Stimulated activated naive CD8-positive, alpha-beta T cell treated with anti-CD3 and anti-CD28 coated beads, Interleukin-15, Interleukin-2, amounts not matched to agents 100 ng/mL and 50 ng/mL, for 24 hours (primary cell): Measurements from ENCODE around the gene PPFIA3.
"Not testable (repeated sequence)": the region's sequence is repeated elsewhere in the genome, so short reads cannot be mapped to it uniquely, and the experiment has no call there.

Experiments used
- H3K27ac Mint-ChIP-seq: one replicate; pipeline ENCODE4 v1.8.0; 2021; ENCODE audit warnings: mild to moderate bottlenecking, mixed read lengths
- H3K27me3 Mint-ChIP-seq: one replicate; pipeline ENCODE4 v1.8.0; 2021; ENCODE audit warnings: mixed read lengths
- H3K36me3 Mint-ChIP-seq: one replicate; pipeline ENCODE4 v1.8.0; 2021; ENCODE audit warnings: low read depth, mixed read lengths
- H3K4me1 Mint-ChIP-seq: one replicate; pipeline ENCODE4 v1.8.0; 2021; ENCODE audit warnings: low read depth, mixed read lengths
- H3K4me3 Mint-ChIP-seq: one replicate; pipeline ENCODE4 v1.8.0; 2021; ENCODE audit warnings: mild to moderate bottlenecking, mixed read lengths
- H3K9me3 Mint-ChIP-seq: one replicate; pipeline ENCODE4 v1.8.0; 2021; ENCODE audit warnings: mixed read lengths

PPFIA3 gene

DNA sequence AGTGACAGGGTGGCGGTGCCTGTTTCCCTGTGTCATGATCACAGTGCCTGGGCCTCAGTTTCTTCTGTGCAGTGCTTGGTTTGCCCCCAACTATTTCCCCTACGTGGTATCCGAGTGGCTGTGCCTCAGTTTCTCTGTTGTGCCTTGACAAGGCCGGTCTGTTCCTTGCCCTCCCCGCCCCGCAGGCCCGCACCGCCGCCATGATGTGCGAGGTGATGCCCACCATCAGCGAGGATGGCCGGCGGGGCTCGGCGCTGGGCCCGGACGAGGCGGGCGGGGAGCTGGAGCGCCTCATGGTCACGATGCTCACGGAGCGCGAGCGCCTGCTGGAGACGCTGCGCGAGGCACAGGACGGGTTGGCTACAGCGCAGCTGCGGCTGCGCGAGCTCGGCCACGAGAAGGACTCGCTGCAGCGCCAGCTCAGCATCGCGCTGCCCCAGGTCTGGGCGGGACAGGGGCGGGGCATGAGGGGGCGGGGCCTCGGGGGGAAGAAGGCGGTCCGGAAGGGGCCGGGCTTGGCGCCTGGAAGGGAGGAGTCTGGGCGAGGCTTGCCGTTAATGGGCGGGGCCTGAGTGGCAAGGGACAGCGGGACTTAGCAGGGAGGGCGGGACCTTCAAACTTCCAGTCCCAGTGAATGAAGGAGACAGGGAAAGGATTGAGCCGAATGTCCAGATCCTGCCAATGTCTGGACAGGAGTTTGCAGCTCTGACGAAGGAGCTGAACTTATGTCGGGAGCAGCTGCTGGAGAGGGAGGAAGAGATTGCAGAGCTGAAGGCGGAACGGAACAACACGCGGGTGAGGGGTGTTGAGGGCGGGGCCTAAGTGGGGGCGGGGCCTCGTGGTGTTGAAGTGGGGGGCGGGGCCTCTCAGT lies 8.6 kb downstream of the PPFIA3 start:
- no peaks in the 10 kb centered on the region for H3K36me3 Mint-ChIP-seq
- no peaks in the 10 kb centered on the region for H3K9me3 Mint-ChIP-seq
- peaks cover 14% of the 10 kb centered on the region for H3K4me1 Mint-ChIP-seq
- H3K27ac Mint-ChIP-seq: peak overlapping the region; percentile 87
- peak overlapping the region; percentile 83 for H3K4me3 Mint-ChIP-seq
- no peaks in the 10 kb centered on the region for H3K27me3 Mint-ChIP-seq

DNA sequence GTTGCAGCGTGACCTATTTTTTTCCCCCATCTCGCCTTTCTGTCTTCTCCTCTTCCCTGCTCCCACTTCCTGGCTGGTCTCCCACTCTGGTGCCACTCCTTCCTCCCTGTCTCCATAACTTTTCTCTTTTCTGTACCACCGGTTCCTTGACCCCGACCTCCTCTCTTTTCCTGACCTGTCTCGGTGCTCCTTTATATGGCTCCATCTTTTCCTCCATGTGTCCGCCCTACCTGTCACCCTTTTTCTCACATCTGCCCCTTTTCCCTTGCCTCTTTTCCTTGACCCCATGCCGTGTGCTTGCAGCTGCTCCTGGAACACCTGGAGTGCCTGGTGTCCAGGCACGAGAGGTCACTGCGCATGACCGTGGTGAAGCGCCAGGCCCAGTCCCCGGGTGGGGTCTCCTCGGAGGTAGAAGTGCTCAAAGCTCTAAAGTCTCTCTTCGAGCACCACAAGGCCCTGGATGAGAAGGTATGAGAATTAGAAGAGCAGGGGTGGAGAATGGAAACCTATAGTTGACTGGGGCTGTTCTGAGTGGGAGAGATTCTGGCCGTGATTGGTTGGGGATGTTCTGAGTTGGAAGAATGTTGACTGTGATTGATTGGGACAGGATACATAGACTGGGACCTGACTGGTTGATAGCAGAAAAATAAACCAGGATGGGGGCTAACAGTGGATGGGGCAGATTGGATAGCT lies 9.3 kb downstream of the PPFIA3 start:
- no peaks in the 10 kb centered on the region for H3K36me3 Mint-ChIP-seq
- peaks cover 4% of the 10 kb centered on the region for H3K27me3 Mint-ChIP-seq
- H3K9me3 Mint-ChIP-seq: no peaks in the 10 kb centered on the region
- peak overlapping the region; percentile 53 for H3K27ac Mint-ChIP-seq
- H3K4me3 Mint-ChIP-seq: peak overlapping the region; percentile 83
- H3K4me1 Mint-ChIP-seq: peaks cover 18% of the 10 kb centered on the region

DNA sequence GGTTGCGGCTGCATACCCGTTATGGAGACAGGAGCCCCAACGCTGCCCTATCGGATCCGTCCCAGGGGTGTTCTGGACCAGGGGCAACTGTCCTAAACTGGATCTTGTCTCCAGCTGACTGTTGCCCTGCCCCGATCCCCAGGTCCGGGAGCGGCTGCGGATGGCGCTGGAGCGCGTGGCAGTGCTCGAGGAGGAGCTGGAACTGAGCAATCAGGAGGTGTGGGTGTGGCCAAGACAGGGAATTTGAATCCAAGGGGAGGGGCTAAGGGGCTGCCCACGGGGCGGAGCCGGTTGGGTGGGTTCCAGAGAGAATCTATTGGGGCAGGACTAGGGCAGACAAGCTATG lies 9.9 kb downstream of the PPFIA3 start:
- H3K4me3 Mint-ChIP-seq: peak overlapping the region; percentile 83
- H3K36me3 Mint-ChIP-seq: no peaks in the 10 kb centered on the region
- peaks cover 23% of the 10 kb centered on the region for H3K4me1 Mint-ChIP-seq
- no peaks in the 10 kb centered on the region for H3K9me3 Mint-ChIP-seq
- H3K27me3 Mint-ChIP-seq: peaks cover 5% of the 10 kb centered on the region
- H3K27ac Mint-ChIP-seq: no peak overlapping the region

DNA sequence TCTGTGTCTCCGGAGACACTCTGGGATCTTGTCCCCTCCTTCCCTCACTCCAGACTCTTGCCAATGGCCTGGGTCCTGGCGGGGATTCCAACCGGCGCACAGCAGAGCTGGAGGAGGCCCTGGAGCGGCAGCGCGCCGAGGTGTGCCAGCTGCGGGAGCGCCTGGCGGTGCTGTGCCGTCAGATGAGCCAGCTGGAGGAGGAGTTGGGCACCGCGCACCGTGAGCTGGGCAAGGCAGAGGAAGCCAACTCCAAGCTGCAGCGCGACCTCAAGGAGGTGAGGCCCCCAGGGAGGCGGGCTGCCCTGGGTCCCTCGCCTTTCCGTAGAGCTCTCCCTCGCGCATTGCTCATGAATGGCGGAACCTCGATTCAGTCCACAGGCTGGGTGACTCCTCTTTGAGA lies 11.0 kb downstream of the PPFIA3 start:
- H3K9me3 Mint-ChIP-seq: no peaks in the 10 kb centered on the region
- H3K4me3 Mint-ChIP-seq: no peak overlapping the region
- H3K36me3 Mint-ChIP-seq: no peaks in the 10 kb centered on the region
- H3K27ac Mint-ChIP-seq: no peak overlapping the region
- peaks cover 13% of the 10 kb centered on the region for H3K27me3 Mint-ChIP-seq
- H3K4me1 Mint-ChIP-seq: peaks cover 27% of the 10 kb centered on the region

DNA sequence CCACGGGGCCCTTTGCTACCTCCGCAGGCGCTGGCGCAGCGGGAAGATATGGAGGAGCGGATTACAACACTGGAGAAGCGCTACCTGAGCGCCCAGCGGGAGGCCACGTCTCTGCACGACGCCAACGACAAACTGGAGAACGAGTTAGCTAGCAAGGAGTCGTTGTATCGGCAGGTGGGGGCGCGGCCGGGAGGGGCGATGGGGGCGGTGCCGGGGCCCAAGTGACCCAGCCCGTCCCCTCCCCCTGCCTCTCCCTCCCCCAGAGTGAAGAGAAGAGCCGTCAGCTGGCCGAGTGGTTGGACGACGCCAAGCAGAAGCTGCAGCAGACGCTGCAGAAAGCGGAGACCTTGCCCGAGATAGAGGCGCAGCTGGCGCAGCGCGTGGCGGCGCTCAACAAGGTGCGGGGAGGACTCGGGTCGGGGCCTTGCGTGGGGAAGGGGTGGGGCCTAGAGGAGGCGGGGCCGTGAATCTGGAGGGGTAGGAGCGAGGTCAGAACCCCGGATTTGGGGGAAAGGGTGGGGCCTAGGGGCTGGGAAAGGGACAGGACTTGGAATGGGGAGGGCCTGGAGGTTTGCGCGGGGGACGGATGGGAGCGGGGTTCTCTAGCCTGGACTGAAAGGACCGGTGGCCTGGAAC lies 13.7 kb downstream of the PPFIA3 start:
- Mint-ChIP-seq H3K9me3 (no peaks in the 10 kb centered on the region), H3K36me3 (no peaks in the 10 kb centered on the region), H3K4me1 (peaks cover 23% of the 10 kb centered on the region), H3K4me3 (peak overlapping the region; percentile 65), H3K27me3 (peaks cover 17% of the 10 kb centered on the region), H3K27ac (no peak overlapping the region)

DNA sequence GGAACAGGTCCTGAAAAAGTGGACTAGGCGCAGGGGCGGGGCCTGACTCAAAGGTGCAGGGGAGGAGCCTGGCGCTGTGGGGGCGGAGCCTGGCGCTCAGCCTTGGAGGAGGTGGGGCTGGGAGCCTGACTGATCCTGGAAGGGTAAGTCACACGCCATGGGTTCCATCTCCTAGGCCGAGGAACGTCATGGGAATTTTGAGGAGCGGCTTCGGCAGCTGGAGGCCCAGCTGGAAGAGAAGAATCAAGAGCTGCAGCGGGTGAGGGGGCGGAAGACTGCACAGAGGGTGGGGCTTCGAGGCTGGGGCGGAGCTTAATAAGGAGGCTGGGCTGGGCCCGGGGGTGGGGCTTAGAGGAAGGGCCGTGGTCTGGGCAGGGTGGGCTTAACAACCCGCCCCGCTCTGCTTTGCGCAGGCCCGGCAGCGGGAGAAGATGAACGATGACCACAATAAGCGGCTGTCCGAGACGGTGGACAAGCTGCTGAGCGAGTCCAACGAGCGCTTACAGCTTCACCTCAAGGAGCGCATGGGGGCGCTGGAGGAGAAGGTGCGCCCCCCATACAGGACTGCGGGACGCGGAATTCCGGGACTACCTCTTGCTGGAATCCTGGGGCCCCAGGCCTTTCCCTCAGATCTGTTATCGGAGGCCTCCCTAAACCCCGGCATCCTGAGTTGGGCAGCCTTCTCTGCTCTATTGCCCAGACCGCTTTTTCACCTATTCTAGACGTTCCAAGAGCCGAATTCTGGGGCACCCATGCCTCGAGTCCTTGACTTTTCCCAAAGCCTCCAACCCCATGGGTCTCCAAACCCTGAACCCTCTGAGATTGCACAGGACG lies 14.5 kb downstream of the PPFIA3 start:
- peak overlapping the region; percentile 65 for H3K4me3 Mint-ChIP-seq
- peaks cover 15% of the 10 kb centered on the region for H3K4me1 Mint-ChIP-seq
- no peaks in the 10 kb centered on the region for H3K36me3 Mint-ChIP-seq
- peaks cover 17% of the 10 kb centered on the region for H3K27me3 Mint-ChIP-seq
- H3K27ac Mint-ChIP-seq: no peak overlapping the region
- no peaks in the 10 kb centered on the region for H3K9me3 Mint-ChIP-seq

DNA sequence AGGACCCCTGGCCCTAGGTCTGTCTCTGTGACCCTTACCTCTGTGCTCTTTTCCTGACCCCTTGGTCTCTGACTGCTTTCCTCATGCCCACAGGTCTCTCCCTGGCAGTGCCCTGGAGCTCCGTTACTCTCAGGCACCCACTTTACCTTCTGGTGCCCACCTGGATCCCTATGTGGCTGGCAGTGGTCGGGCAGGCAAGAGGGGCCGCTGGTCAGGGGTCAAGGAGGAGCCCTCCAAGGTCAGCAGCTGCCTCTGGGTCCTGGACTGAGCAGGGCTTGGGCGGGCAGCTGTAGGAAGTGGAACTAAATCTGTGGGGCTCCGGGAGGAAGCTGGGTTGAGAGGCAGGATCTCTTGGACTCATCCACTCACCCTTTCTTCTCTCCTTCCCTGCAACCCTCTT lies 16.3 kb downstream of the PPFIA3 start:
- Mint-ChIP-seq H3K27me3 (peaks cover 17% of the 10 kb centered on the region), H3K36me3 (no peaks in the 10 kb centered on the region)

DNA sequence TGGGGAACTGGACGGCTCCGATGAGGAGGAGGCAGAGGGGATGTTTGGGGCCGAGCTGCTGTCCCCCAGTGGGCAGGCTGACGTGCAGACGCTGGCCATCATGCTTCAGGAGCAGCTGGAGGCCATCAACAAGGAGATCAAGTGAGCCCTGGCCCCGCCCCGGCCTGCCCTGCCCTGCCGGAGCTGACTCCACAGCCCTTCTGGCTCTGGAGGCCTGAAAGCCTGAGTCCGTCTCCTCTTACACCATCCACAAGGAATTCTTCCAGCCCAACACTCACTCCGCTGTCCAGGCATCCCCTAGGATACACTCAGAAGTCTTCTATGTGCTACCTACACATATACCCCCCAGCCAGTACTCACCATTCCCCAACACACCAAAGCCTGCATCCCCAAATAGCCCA lies 17.4 kb downstream of the PPFIA3 start:
- Mint-ChIP-seq H3K4me3 (no peak overlapping the region), H3K4me1 (peaks cover 13% of the 10 kb centered on the region)

More for the DNA sequence above, 16.3 kb downstream of the PPFIA3 start:
- Mint-ChIP-seq H3K9me3 (no peaks in the 10 kb centered on the region), H3K4me1 (peaks cover 13% of the 10 kb centered on the region), H3K27ac (no peak overlapping the region), H3K4me3 (no peak overlapping the region)

DNA sequence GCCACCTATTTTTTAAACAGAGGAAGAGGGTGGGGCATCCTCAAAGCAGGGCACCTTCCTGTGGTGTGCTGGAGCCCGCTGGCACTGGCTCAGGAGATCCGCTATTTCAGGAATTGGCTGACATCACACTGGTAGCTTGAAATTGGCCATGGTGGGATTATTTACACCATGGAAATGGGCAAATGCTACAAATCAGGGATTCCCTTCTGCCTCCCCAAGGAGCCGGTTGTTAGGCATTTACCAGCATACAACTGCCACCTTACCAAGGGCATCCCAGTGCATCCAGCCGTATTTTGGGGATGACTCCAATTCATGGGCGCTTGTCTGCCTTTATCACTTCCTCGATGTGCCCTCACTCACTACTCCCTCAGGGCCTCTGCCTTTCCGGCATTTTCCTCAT lies 21.6 kb downstream of the PPFIA3 start:
- Mint-ChIP-seq H3K27me3 (peaks cover 27% of the 10 kb centered on the region), H3K27ac (no peak overlapping the region), H3K9me3 (no peaks in the 10 kb centered on the region), H3K4me1 (peaks cover 14% of the 10 kb centered on the region), H3K4me3 (no peak overlapping the region), H3K36me3 (no peaks in the 10 kb centered on the region)

More for the DNA sequence above, 17.4 kb downstream of the PPFIA3 start:
- Mint-ChIP-seq H3K27ac (no peak overlapping the region), H3K9me3 (no peaks in the 10 kb centered on the region), H3K27me3 (peaks cover 21% of the 10 kb centered on the region), H3K36me3 (no peaks in the 10 kb centered on the region)

DNA sequence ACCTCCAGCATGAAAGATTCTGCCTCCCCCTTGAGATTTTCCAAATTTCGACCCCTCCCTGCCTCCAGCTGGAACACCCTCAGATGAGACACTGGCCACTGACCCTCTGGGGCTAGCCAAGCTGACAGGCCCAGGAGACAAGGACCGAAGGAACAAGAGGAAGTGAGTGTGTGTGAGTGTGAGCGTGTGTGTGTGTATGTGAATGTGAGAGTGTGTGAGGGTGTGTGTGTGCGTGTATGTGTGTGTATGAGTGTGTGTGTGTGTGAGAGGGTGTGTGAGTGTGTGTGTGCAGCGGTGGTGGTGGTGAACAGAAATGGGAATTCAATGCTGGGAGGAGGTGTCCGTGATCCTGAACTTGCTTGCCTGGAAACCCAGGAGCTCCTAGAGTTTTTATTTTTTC lies 22.0 kb downstream of the PPFIA3 start:
- peaks cover 14% of the 10 kb centered on the region for H3K4me1 Mint-ChIP-seq
- no peaks in the 10 kb centered on the region for H3K9me3 Mint-ChIP-seq
- H3K27ac Mint-ChIP-seq: no peak overlapping the region
- H3K27me3 Mint-ChIP-seq: peaks cover 29% of the 10 kb centered on the region
- H3K36me3 Mint-ChIP-seq: no peaks in the 10 kb centered on the region
- no peak overlapping the region for H3K4me3 Mint-ChIP-seq

DNA sequence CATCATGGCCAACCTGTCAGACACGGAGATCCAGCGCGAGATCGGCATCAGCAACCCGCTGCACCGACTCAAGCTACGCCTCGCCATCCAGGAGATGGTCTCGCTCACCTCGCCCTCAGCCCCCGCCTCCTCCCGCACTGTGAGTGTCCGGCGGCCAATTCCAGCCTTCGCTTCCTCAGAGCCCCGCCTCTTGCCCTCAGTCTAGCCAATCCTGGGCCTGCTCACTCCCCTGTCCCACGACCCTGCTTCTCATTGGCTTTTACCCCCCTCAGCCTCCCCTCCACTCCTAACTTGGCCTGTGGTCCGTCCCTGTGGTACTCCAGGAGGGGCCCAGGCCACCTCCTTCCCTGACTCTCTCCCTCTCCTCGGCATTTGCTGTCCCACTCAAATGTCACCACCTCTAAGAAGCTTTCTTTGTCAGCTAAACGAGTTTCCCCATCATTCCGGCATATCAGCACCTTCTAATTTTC lies 23.6 kb downstream of the PPFIA3 start:
- peaks cover 33% of the 10 kb centered on the region for H3K27me3 Mint-ChIP-seq
- H3K9me3 Mint-ChIP-seq: no peaks in the 10 kb centered on the region
- H3K4me1 Mint-ChIP-seq: peaks cover 14% of the 10 kb centered on the region
- peak overlapping the region; percentile 74 for H3K4me3 Mint-ChIP-seq
- H3K36me3 Mint-ChIP-seq: no peaks in the 10 kb centered on the region
- H3K27ac Mint-ChIP-seq: no peak overlapping the region

DNA sequence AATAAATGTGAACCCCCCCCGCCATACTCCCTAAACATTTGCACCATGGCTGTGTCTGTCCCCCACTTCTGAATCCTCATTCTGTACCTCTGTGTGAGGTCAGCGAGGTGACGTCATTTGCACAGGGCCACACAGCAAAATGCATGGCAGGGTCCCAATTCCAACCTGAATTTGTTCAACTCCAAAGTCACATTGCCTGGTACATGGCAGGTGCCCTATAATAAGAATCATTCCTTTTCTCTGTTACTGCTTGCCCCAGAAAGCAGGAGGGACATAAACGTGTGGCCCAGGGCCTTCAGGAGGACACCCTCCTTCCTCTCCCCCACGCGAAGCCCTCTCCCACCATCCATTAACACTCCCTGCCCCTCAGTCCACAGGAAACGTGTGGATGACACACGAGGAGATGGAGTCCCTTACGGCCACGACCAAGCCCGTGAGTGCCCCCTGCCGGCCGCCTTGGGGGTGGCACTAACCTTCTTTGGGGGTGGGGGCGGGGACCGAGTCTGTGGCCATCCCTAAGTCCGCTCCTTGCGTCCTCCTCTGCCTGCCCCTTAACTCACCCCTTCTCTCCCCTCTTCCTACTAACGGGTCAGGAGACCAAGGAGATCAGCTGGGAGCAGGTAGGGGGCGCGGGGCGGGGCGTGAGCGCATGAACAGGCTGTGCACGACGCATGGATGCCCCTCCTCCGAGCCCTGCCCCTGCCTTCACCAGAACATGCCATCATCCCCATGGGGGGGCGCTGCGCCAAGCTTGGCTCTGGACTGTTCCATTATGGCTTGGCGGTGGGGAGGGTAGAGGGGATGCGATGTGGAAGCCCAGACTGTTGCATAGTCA lies 26.4 kb downstream of the PPFIA3 start:
- Mint-ChIP-seq H3K9me3 (no peaks in the 10 kb centered on the region), H3K4me3 (peak overlapping the region; percentile 63), H3K36me3 (no peaks in the 10 kb centered on the region), H3K27ac (peak overlapping the region; percentile 89), H3K4me1 (peaks cover 30% of the 10 kb centered on the region), H3K27me3 (peaks cover 55% of the 10 kb centered on the region)

DNA sequence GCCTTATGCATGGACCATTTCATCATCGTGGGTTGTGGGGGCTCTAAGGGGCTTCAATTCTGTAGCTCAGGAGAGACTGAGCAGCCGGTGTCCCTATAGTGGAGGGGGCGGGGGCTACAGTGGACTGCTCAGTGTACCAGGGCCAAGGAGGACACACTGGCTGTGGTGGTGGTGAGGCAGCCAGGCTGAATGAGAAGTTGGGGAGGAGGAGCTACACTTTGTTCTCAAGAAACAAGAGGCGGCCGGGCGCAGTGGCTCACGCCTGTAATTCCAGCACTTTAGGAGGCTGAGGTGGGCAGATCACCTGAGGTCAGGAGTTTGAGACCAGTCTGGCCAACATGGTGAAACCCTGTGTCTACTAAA lies 27.0 kb downstream of the PPFIA3 start:
- Mint-ChIP-seq H3K27me3 (peaks cover 56% of the 10 kb centered on the region), H3K4me3 (peak overlapping the region; percentile 63), H3K4me1 (peaks cover 32% of the 10 kb centered on the region)
- H3K9me3 Mint-ChIP-seq, H3K36me3 Mint-ChIP-seq, H3K27ac Mint-ChIP-seq: not testable (repeated sequence)
